GM21423 (cell line): Measurements from ENCODE around the gene B4GALNT3.
A peak's percentile ranks its signal among the peaks of the same experiment; 100 is the strongest.
"Not testable (repeated sequence)": the region's sequence is repeated elsewhere in the genome, so short reads cannot be mapped to it uniquely, and the experiment has no call there.

ENCODE experiments used
- ATAC-seq: cut with Tn5 transposase; IDR thresholded peaks from one replicate; pipeline ENCODE4 v1.9.1; 2021; ENCODE audit warnings: mild to moderate bottlenecking, moderate library complexity; ENCODE audit not compliant: unreplicated experiment

B4GALNT3 gene

DNA sequence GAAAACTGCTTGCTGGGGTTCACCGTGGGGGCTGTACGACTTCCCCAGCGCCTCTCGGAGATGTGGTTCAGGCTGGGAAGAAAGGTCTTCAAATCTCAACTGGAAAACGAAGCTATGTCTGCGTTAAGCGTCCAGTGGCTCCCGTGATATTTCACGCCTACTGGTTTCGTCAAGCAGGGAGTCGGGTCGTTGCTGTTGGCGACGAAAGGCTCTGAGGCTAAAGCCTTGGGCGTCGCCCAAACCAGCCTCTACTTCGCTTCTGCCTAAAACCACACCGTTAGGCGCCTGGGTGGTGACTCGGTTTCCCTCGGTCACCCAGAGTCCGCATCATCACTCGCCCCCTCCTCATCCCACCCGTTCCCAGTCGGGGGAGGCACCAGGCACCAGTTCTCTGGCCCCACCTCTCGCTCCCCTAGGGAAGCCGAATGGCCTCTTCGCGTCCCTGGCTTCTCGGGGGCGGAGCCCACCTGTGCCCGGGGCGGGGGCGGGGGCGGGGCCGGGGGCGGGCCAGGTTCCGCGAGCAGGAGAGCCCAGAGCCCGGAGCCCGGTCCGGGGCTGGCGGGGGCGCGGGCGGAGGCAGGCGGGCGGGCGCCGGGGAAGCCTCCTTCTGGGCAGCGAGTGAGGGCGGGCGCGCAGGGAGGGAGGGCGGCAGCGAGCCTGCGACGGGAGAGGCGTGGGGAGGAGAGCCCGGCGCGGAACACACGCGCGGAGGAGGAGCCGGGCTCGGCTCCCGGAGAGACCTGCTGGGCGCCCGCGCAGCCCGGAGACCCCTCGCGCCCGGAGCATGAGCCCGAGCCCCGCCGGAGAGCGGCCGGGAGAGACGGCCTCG is at the start of gene B4GALNT3:
Gene B4GALNT3 (plus strand): TSS at position 510 of the 829 bp plus-strand sequence. CDS start 438 bp downstream, outside the sequence.
- ATAC-seq, result no peak

GRCh38 chr12:414859-415258 is 44.9 kb upstream of the B4GALNT3 start:
- ATAC-seq, result no peak

- ATAC-seq, result no peak
Measured at GRCh38 chr12:418432-418831, 41.3 kb upstream of the B4GALNT3 start.

- ATAC-seq, result no peak
Measured at GRCh38 chr12:422526-422925, 37.2 kb upstream of the B4GALNT3 start.

- ATAC-seq, result not testable (repeated sequence)
Measured at GRCh38 chr12:435737-436136, 24.0 kb upstream of the B4GALNT3 start.

DNA sequence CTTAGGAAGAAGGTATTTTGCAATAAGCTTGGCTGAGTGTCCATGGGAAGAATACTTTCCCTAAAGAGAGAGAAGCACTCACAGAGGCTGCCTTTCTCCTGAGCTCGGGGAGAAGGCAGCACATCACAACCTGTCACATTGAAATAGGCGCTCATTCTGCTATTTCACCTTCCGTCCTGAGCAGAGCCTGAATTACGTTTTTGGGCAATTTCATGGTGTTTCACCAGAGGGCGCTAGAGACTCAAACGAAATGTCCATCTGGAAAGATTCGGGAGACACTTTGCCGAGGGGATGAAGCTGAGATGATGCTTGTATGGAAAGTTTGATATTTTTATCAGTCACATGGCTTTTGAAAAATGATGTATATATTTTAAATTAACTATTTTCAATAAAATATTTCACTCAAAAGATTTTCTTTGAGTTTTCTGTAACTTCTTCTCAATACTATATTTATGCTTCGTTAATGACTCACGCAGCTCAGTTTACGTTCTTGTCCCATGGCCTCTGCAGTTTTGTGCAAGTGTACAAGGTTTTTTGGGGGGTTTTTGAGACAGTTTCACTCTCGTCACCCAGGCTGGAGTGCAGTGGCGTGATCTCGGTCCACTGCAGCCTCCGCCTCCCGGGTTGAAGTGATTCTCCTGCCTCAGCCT is 17.4 kb upstream of the B4GALNT3 start:
- ATAC-seq, result no peak

DNA sequence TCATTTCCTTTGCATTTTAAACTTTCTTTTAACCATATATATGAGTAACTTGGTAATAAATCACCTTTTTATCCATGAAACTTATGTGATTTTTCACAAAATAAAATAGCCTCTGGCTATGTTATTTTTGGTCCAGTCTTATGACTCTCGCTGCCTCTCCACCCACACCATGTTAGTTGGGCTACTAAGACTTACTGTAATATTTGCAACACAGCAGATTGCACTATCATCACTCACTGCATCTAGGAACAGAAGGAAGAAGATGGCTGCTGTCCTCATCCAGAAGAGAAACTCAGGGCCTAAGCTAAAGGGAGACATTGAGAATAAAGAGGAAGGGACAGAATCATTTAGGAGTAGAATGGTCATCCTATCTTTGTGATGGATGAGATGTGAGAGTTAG is 12.6 kb upstream of the B4GALNT3 start:
- ATAC-seq, result no peak

DNA sequence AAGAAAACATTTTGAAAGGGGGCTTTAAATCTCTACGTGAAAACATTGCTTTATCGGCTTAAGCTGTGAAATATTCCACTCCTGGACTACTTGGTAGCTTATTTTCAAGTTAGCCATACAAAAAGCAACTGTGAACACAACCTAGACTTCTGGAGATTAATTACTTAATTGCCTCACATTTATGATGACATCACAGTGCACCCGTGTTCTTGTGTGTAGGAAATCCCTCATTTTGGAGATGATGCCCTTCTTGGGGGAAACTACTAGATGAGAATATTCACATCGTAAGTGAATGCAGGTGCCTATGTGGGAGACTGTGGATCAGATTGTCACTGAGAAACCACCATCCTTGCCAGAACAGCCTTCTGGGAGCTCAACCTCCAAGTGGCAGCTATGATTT is 10.5 kb upstream of the B4GALNT3 start:
- ATAC-seq, result no peak

GRCh38 chr12:450438-450837 is 9.3 kb upstream of the B4GALNT3 start:
- ATAC-seq, result no peak

GRCh38 chr12:452667-453210 is 7.0 kb upstream of the B4GALNT3 start:
- no peak for ATAC-seq

GRCh38 chr12:454833-455232 is 4.9 kb upstream of the B4GALNT3 start:
- ATAC-seq, result no peak

GRCh38 chr12:455821-456220 is 3.9 kb upstream of the B4GALNT3 start:
- ATAC-seq, result no peak

DNA sequence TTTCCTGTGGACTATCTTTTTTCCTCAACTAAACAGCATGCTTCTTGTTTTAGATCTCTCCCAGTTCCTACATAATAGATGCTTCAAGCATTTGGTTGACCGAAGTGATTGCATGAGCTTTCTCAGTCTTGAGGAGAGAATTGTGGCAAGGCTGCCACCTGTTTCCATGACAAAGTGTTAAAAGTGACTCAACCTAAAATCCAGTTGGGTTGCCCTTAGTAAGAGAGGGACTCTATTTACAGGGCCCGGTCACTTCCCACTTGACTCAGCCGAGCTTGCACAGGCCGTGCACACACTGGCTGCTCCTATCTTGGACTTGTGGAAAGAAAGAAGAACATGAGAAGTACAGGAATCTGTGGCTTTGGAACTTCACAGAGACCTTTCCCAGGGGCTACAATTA is 2.1 kb upstream of the B4GALNT3 start:
- ATAC-seq, result no peak

GRCh38 chr12:459050-459429 is 699 bp upstream of the B4GALNT3 start:
- no peak for ATAC-seq

- peak; percentile 46 for ATAC-seq
Measured at GRCh38 chr12:460261-461230, 807 bp downstream of the B4GALNT3 start.

DNA sequence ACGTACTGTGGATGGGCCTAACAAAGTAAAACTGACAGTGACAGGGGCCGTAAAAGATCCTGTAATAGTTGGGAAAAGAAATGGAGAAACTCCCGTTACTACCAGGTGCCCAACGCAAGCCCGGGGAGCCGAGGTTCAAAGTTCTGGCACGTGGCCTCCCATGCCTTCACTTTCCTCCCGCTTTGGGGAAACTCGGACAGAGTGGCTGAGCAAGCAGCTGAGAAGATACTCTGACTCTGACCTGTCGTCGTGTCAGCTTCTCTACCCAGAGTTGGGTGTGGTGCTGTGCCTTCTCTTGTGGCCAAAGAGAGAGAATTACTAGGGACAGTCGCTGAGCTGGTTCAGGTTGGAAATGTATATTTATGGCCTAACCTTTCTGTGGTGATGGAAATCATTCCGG is 1.7 kb downstream of the B4GALNT3 start:
- no peak for ATAC-seq

- no peak for ATAC-seq
Measured at GRCh38 chr12:462936-463705, 3.4 kb downstream of the B4GALNT3 start.

DNA sequence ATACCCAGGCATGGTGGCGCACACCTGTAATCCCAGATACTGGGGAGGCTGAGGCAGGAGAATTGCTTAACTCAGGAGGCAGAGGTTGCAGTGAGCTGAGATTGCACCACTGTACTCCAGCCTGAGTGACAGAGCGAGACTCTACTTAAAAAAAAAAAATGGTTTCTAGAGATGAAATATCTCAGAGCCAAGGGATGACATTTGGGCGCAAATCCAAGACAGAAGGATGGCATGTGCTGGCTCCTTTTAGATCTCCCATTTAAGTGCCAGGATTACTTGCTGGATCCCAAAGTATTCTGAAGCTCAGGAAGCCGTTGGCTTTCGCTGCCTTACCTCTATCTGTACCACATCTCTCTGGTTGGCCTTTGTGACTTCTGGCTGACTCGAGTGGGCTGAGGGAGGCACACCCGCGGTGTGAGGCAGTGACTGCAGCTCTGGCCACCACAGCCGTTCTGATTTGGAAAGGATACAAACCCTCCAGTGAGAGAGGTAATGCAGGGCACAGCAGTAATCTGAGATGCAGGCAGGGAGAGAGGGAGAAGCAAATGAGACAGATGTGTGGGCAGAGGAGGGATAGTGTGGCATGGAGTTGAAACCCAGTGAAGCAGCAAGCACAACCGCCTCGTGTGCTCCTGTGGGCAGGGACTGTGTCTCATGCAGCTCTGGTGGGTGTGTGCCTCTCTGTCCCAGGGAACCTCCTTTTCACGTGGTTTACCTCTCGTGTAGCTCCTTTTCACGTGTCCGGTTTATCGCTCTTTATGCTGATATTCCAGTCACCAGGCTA is 4.9 kb downstream of the B4GALNT3 start:
- no peak for ATAC-seq

- no peak for ATAC-seq
Measured at GRCh38 chr12:466039-466438, 6.3 kb downstream of the B4GALNT3 start.
